Thoracic aorta (tissue), 2 donors: Measurements from ENCODE around the gene GSTA4. TPM values are rescaled to one million over a fixed set of nuclear protein-coding genes. Genes with fewer than 3 reads are reported as not detected.
A peak's percentile ranks its signal among the peaks of the same experiment; 100 is the strongest.

ENCODE experiments used
- ATAC-seq: fragments of 150-250 bp; one replicate; pipeline ENCODE4 v1.8.0; 2017; ENCODE audit warnings: low read depth; ENCODE audit not compliant: insufficient number of reproducible peaks, low FRiP score
- DNase-seq: peaks from one replicate; pipeline ENCODE4 v3.0.0-alpha.2; 2020; ENCODE audit warnings: low spot score
- H3K27ac ChIP-seq, 2 donors: fragments of 200-600 bp; sonication (generic); 1 replicate in 1 of 2; 2 replicates in 1 of 2; pipeline ENCODE4 v1.5.1; 2016; ENCODE audit warnings: mild to moderate bottlenecking in 2 of 2, moderate library complexity in 2 of 2
- H3K27me3 ChIP-seq: fragments of 200-600 bp; sonication (generic); replicated peaks from 2 replicates; pipeline ENCODE4 v1.6.0; 2016; ENCODE audit warnings: mild to moderate bottlenecking; ENCODE audit not compliant: insufficient read depth
- H3K36me3 ChIP-seq: fragments of 200-600 bp; sonication (generic); one replicate; pipeline ENCODE4 v1.5.1; 2016
- H3K4me1 ChIP-seq, 2 donors: fragments of 200-600 bp; sonication (generic); 1 replicate in 1 of 2; 2 replicates in 1 of 2; pipeline versions ENCODE4 v1.5.1 to v1.6.0; 2016; ENCODE audit warnings: low read depth in 2 of 2, mild to moderate bottlenecking in 1 of 2; ENCODE audit not compliant: control insufficient read depth in 1 of 2
- H3K4me3 ChIP-seq: fragments of 200-600 bp; sonication (generic); 2 replicates; pipeline ENCODE4 v1.5.1; 2016; ENCODE audit warnings: mild to moderate bottlenecking
- H3K9me3 ChIP-seq: fragments of 200-600 bp; sonication (generic); 2 replicates; pipeline ENCODE4 v1.5.1; 2016
- total RNA-seq, 2 donors: library from RNA; depleted of rRNA; stranded (reverse); fragments of >200 nt; gene quantifications; one replicate each; pipeline versions ENCODE4 v1.1.0 to v1.2.3, GENCODE V29; 2016
- TF ChIP-seq, protein P1 (sequence below): fragments of 200-600 bp; sonication (generic); IDR thresholded peaks from one replicate; pipeline ENCODE4 v1.5.1; 2019; ENCODE audit warnings: antibody characterized with exemption

The GSTA4 gene
- total RNA-seq, 2 donors from 2014 or later: 18.1 to 19.4 TPM

DNA sequence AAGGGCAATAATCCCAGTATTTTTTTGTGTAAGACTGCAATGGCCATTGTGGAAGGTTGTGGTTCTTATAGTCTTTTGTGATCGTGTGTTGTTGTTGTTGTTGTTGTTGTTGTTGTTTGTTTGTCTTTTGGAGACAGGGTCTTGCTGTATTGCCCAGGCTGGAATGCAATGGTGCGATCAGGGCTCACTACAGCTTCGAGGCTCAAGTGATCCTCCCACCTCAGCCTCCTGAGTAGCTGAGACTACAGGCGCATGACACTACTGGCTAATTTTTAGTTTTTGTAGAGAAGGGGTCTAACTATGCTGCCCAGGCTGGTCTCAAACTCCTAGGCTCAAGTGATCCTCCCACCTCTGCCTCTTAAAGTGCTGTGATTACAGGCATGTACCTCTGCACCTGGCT lies 3.5 kb upstream of the GSTA4 start:
- Histone ChIP-seq H3K27me3 (no peaks in the 10 kb centered on the region), H3K4me1 (peaks cover 2 to 11% of the 10 kb centered on the region in 2 donors), H3K27ac (no peak overlapping the region), H3K9me3 (no peaks in the 10 kb centered on the region), H3K4me3 (no peak overlapping the region), H3K36me3 (peaks cover 5% of the 10 kb centered on the region)
- no peak for ATAC-seq
- no peak for DNase-seq
- TF ChIP-seq, protein P1, sequence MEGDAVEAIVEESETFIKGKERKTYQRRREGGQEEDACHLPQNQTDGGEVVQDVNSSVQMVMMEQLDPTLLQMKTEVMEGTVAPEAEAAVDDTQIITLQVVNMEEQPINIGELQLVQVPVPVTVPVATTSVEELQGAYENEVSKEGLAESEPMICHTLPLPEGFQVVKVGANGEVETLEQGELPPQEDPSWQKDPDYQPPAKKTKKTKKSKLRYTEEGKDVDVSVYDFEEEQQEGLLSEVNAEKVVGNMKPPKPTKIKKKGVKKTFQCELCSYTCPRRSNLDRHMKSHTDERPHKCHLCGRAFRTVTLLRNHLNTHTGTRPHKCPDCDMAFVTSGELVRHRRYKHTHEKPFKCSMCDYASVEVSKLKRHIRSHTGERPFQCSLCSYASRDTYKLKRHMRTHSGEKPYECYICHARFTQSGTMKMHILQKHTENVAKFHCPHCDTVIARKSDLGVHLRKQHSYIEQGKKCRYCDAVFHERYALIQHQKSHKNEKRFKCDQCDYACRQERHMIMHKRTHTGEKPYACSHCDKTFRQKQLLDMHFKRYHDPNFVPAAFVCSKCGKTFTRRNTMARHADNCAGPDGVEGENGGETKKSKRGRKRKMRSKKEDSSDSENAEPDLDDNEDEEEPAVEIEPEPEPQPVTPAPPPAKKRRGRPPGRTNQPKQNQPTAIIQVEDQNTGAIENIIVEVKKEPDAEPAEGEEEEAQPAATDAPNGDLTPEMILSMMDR: no peak

DNA sequence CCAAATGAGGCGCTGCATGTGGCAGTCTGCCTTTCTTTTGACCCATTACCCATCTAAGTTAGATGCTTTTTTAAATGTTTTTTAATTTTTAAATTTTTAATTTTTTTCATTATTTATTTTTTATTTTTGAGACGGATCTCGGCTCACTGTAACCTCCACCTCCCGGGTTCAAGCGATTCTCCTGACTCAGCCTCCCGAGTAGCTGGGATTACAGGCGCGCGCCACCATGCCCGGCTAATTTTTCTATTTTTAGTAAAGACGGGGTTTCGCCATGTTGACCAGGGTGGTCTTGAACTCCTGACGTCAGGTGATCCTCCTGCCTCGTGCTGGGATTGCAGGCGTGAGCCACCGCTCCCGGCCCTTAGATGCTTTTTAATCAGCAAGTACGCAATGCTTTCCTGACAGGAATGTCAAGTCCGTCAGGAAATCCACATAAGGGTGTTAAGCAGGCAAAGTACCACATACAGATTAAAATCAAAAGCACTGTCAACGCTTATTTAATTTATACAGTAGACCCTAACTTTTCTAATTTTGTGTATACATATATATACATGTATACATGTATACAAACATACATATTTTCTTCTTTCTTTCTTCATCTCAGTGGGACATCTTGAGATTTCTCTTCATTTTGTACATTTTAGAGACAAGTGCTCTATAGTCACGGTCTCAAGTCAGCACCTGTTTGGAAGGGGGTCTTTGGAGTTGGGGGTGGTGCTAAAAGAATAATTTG lies 995 bp upstream of the GSTA4 start:
- Histone ChIP-seq H3K36me3 (no peaks in the 10 kb centered on the region), H3K4me1 (peaks cover 6 to 37% of the 10 kb centered on the region in 2 donors), H3K9me3 (no peaks in the 10 kb centered on the region), H3K27ac (peak overlapping the region; percentile 93 to 96), H3K27me3 (no peaks in the 10 kb centered on the region), H3K4me3 (peak overlapping the region; percentile 76)
- DNase-seq: no peak
- TF ChIP-seq, protein P1: no peak
- no peak for ATAC-seq

GRCh38 chr6:52994839-52995088 lies 320 bp downstream of the GSTA4 start:
- TF ChIP-seq, protein P1: no peak
- Histone ChIP-seq H3K27ac (peak overlapping the region; percentile 93 to 96), H3K4me3 (peak overlapping the region; percentile 76), H3K36me3 (no peaks in the 10 kb centered on the region), H3K9me3 (no peaks in the 10 kb centered on the region), H3K27me3 (no peaks in the 10 kb centered on the region), H3K4me1 (peaks cover 6 to 48% of the 10 kb centered on the region in 2 donors)
- no peak for DNase-seq
- no peak for ATAC-seq

GRCh38 chr6:52994031-52994838 lies 849 bp downstream of the GSTA4 start:
- Histone ChIP-seq H3K36me3 (no peaks in the 10 kb centered on the region), H3K27ac (peak overlapping the region; percentile 93 to 96), H3K27me3 (no peaks in the 10 kb centered on the region), H3K9me3 (no peaks in the 10 kb centered on the region), H3K4me1 (peaks cover 6 to 48% of the 10 kb centered on the region in 2 donors), H3K4me3 (peak overlapping the region; percentile 76)
- ATAC-seq (no peak), DNase-seq (no peak)
- TF ChIP-seq, protein P1: no peak
